HFF-Myc (cell line): ENCODE data around the gene PRG2.

Source experiments
- DNase-seq: peaks from one replicate; pipeline ENCODE4 v3.0.0-alpha.2; 2011; ENCODE audit warnings: low read depth; ENCODE audit errors: extremely low read depth
- H3K4me3 ChIP-seq: replicated peaks from 2 replicates; pipeline ENCODE4 v1.5.1; 2011; ENCODE audit warnings: low read depth, mild to moderate bottlenecking, control low read depth, low read length
- CTCF ChIP-seq: IDR thresholded peaks from 2 replicates; pipeline ENCODE4 v1.5.1; 2012; ENCODE audit warnings: mild to moderate bottlenecking, low read depth, low read length, control low read depth; ENCODE audit errors: missing control alignments

The PRG2 gene

GRCh38 chr11:57349491-57350274 is 40.8 kb downstream of the PRG2 start:
- no peak overlapping the region for H3K4me3 ChIP-seq
- TF ChIP-seq CTCF = peak; percentile 91
- no peak for DNase-seq

GRCh38 chr11:57348636-57349313 is 41.7 kb downstream of the PRG2 start:
- no peak overlapping the region for H3K4me3 ChIP-seq
- TF ChIP-seq CTCF = no peak
- DNase-seq = no peak

- no peak overlapping the region for H3K4me3 ChIP-seq
- TF ChIP-seq CTCF = no peak
- DNase-seq = no peak
These were observed 42.4 kb downstream of the PRG2 start for GRCh38 chr11:57348052-57348451.

GRCh38 chr11:57347336-57347735 is 43.1 kb downstream of the PRG2 start:
- no peak for TF ChIP-seq CTCF
- DNase-seq = no peak
- H3K4me3 ChIP-seq = no peak overlapping the region

GRCh38 chr11:57345555-57346211 is 44.8 kb downstream of the PRG2 start:
- TF ChIP-seq CTCF = peak; percentile 64
- no peak overlapping the region for H3K4me3 ChIP-seq
- peak; percentile 66 for DNase-seq

- no peak for TF ChIP-seq CTCF
These were observed 45.6 kb downstream of the PRG2 start for GRCh38 chr11:57344826-57345225.

More at GRCh38 chr11:57344826-57345225, 45.6 kb downstream of the PRG2 start:
- DNase-seq = no peak
- no peak overlapping the region for H3K4me3 ChIP-seq
